GM19025 (cell line): ENCODE results near the gene FUT2.

Source experiments
- ATAC-seq: cut with Tn5 transposase; IDR thresholded peaks from one replicate; pipeline ENCODE4 v1.9.1; 2021; ENCODE audit warnings: mild to moderate bottlenecking, low read depth, moderate library complexity; ENCODE audit not compliant: unreplicated experiment

FUT2 gene

GRCh38 chr19:48746738-48747575 is 51.2 kb downstream of the FUT2 start, which contains the start of gene IZUMO1:
IZUMO1 (minus strand) TSS chr19:48746909; CDS start chr19:48745859, 1,050 bp downstream.
- ATAC-seq = no peak

GRCh38 chr19:48749571-48750198 is 53.9 kb downstream of the FUT2 start:
- no peak for ATAC-seq

- ATAC-seq = no peak
Observed at GRCh38 chr19:48750351-48750750, 54.6 kb downstream of the FUT2 start.

GRCh38 chr19:48750771-48751504 is 55.2 kb downstream of the FUT2 start:
- ATAC-seq = no peak

- no peak for ATAC-seq
Observed at GRCh38 chr19:48751845-48752495, 56.2 kb downstream of the FUT2 start.

GRCh38 chr19:48752496-48753365 is 57.0 kb downstream of the FUT2 start, which contains the start of gene FUT1:
FUT1 (minus strand) TSS chr19:48752641; CDS start chr19:48751281, 1,360 bp downstream.
- ATAC-seq = no peak

GRCh38 chr19:48755084-48755641 is 59.4 kb downstream of the FUT2 start, which contains the start of gene FGF21:
FGF21 (plus strand) TSS chr19:48755524; CDS start chr19:48756237, 713 bp downstream.
- ATAC-seq = no peak
